NCI-H748 (cell line): ENCODE data around the gene TRIM33.
A peak's percentile ranks its signal among the peaks of the same experiment; 100 is the strongest.
"Not testable (repeated sequence)": the region's sequence is repeated elsewhere in the genome, so short reads cannot be mapped to it uniquely, and the experiment has no call there.

ENCODE experiments used
- DNase-seq: peaks from one replicate; lab custom pipeline; 2025; ENCODE audit not compliant: unreplicated experiment; lab: John Stamatoyannopoulos, UW

TRIM33 gene

GRCh38 chr1:114512595-114513280, 1.7 kb upstream of the TRIM33 start:
- DNase-seq = no peak

GRCh38 chr1:114510274-114511031, 550 bp downstream of the TRIM33 start:
- DNase-seq = peak; percentile 69

- peak; percentile 40 for DNase-seq
These were observed 1.3 kb downstream of the TRIM33 start for GRCh38 chr1:114509596-114510273.

DNA sequence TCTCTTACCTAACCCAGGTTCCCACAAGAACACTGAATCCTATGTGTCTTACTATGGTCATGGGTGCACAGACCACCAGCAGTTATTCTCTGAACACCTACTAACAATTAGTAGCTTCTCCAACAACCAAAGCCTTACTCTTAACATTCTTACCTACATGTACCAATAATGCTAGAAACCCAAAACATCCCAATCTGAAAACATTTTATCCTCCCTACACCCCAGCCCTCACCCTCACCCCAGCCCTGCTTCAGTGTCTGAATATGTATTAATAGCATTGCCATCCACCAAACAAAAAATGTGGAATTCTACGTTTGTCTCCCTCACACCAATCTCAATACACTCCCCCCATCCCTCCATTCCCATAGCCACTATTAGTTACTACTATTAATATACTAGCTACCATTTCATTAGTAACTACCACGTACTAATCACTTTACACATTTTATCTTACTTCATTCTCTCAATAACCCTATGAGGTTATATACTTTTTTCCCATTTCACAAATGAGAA, 2.6 kb downstream of the TRIM33 start:
- DNase-seq = no peak

GRCh38 chr1:114507513-114507912, 3.5 kb downstream of the TRIM33 start:
- no peak for DNase-seq

DNA sequence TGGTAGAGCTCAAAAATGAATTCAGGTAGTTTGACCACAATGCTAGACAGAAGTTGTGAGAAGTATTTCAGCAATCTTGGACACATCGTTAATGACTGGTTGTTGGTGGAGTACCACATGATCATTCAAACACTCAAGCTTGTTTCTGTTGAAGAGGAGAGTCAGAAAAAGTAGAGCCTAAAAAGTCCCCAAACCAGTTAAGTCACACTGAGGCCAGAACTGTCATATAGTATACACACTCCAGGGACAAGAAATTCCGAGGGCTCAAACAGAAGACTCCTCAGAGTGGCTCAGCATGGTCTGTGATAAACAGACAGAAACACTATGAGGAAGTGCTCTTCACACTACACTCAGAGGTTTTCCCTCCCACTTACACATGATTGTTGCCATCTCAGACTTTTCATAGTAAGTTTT, 5.8 kb downstream of the TRIM33 start:
- no peak for DNase-seq

DNA sequence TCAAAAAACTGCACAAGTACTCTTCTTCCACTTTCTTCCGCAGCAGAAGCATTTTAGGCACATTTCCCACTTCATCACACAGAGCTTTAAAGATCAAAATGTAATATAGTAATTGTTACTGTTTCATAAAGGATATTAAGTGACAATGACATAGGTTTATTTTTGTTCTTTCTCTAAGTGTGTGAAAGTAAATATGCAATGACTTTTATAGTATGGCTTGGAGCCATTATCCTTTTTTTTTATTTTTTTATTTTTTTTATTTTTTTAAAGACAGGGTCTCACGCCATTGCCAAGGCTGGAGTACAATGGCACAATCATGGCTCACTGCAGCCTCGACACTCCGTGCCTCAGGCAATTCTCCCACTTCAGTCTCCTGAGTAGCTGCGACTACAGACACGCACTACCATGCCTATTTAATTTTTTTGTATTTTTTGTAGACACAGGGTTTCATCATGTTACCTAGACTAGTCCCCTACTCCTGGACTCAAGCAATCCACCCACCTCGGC, 7.0 kb downstream of the TRIM33 start:
- DNase-seq = no peak

- DNase-seq = no peak
These were observed 8.9 kb downstream of the TRIM33 start for GRCh38 chr1:114502080-114502479.

DNA sequence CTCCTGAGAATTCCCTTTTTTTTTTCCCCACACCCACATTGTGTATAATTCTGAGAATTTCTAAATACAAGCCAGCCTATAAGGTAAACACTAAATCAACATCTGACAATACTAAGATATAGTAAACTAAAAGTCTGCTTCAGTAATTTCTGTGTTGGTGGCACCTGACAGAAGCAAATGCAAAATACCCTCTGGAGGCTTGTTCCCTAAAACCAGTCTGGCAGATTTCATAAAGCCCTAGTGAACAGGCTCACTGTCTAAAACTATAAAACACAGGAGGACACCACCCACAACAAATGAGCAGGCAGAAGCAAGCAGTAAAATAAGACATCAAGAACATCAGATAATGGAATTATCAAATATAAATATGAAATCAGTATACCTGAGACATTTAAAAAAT, 11.5 kb downstream of the TRIM33 start:
- DNase-seq = no peak

DNA sequence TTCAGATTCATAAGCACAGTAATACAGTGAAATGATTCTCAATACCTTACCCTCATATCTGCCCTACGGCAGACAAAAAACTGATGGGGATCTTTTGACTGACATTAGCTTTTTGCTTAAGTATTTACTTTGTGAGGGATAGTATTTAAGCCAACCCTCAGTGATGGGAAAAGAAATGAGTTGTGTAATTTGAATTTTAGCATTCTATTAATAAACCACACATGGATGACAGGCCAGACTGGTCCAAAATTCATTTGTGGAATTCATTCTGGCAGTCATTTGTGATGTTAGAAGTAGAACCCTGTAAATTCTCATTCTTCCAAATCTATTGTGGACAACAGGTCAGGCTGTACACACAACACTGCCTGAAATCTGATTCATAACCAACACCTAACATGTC, 14.9 kb downstream of the TRIM33 start:
- DNase-seq = no peak

- DNase-seq = no peak
These were observed 15.5 kb downstream of the TRIM33 start for GRCh38 chr1:114495486-114495885.

DNA sequence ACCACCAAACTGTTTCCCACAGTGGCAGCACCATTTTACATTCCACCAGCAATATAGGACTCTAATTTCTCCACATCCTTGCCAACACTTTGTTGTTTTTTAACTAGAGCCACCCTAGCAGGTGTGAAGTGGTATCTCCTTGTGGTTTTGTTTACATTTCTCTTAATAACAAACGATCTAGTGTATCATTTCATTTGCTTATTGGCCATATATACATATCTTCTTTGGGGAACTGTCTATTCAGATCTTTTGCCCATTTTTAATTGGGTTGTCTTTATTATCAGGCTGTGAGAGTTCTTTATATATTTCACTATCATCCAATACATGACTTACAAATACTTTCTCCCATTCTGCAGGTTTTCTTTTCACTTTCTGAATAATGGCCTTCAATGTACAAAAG, 18.0 kb downstream of the TRIM33 start:
- no peak for DNase-seq

DNA sequence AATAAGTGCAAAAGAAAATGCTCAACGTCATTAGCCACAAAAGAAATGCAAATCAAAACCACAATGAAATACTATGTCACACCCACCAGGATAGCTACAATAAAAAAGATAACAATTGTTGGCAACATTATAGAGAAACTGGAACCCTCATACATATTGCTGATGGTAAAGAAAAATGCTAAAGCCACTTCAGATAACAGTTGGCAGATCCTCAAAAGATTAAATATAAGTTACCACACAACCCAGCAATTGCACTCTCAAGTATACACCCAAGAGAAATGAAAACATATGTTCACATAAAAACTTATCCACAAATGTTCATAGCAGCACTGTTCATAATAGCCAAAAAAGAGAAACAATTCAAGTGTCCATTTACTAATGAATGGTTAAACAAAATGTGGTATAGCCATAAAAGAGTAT, 20.7 kb downstream of the TRIM33 start:
- no peak for DNase-seq

DNA sequence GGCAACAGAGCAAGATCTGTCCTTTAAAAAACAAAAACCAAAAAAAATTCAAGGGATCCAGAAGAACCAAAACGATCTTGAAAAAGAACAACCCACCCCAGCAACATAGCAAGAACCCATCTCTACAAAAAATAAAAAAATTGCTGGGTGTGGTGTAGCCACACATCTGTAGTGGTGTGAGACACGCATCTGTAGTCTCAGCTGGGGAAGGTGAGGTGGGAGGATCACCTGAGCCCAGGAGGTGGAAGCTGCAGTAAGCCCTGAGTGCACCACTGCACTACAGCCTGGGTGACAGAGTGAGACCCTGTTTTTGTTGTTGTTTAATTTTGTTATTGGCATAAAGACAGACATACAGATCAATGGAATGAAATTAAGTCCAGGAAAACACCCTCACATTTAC, 22.3 kb downstream of the TRIM33 start:
- no peak for DNase-seq

DNA sequence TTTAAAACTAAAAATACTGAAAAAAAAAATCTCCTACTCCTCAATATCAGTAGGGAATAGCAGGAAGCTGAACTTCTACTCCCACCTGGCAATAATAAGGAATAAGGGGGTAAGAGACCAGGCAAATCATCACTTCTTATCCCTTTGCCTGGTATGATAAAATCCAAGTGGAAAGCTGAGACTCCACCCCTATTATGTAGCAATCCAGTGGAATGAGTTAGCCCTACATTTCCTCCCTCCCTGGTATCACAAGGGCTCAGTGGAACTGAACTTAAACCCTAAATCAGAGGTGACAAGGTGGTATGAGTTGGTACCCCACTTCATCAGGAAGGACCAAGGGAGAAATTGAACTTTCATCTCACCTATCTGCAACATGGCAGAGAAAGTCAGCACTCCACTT, 25.7 kb downstream of the TRIM33 start:
- no peak for DNase-seq

DNA sequence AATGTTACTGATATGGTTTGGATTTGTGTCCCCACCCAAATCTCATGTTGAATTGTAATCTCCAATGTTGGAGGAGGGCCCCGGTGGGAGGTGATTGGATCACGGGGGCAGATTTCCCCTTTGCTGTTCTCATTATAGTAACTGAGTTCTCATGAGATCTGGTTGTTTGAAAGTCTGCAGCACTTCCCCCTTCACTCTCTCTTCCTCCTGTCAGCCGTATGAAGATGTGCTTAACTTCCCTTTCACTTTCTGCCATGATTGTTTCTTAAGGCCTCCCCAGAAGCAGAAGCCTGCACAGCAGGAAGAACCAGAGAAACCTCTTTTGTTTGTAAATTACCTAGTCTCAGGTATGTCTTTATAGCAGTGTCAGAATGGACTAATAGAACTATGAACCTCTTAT, 28.4 kb downstream of the TRIM33 start:
- DNase-seq = no peak

DNA sequence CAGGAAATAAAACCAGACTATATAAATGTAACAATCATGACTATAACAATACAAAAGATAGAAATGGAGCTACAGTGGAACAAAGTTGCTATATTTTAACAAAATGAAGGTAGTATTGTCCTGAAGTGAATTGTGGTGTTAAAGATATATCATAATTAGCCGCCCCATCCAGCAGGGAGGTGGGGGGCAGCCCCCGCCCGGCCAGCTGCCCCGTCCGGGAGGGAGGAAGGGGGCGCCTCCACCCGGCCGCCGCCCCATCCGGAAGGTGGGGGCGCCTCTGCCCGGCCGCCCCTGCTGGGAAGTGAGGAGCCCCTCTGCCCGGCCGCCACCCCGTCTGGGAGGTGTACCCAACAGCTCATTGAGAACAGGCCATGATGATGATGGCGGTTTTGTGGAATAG, 31.4 kb downstream of the TRIM33 start:
- not testable (repeated sequence) for DNase-seq

GRCh38 chr1:114479134-114479533, 31.9 kb downstream of the TRIM33 start:
- no peak for DNase-seq

DNA sequence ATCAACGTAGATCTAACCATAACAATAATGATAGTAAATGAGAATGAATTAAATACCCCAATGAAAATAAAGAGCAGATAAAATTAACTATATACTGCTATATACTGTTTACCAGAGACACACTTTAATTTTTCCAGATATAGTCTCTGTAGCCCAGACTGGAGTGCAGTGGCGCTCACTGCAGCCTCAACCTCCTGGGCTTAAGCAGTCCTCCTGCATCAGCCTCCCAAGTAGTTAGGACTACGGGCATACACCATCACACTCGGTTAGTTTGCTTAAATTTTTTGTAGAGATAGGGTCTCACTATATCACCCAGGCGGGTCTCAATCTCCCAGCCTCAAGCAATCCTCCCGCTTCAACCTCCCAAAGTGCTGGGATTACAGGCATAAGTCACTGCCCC, 37.2 kb downstream of the TRIM33 start:
- no peak for DNase-seq

GRCh38 chr1:114472408-114472807, 38.6 kb downstream of the TRIM33 start:
- DNase-seq = no peak

DNA sequence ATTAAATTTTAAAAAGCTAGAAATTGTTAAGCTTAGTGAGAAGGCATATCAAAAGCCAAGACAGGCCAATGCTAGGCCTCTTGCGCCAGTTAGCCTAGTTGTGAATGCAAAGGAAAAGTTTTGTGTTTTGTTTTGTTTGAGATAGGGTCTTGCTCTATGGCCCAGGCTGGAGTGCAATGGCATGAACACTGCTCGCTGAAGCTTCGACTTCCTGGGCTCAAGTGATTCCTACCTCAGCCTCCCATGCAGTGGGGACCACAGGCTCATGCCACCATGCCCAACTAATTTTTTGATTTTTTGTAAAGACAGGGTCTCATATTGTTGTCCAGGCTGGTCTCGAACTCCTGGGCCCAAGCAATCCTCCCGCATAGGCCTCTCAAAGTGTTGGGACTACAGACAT, 40.3 kb downstream of the TRIM33 start:
- DNase-seq = no peak
